ENCODE results near the gene GNAI2.

GNAI2 gene

DNA sequence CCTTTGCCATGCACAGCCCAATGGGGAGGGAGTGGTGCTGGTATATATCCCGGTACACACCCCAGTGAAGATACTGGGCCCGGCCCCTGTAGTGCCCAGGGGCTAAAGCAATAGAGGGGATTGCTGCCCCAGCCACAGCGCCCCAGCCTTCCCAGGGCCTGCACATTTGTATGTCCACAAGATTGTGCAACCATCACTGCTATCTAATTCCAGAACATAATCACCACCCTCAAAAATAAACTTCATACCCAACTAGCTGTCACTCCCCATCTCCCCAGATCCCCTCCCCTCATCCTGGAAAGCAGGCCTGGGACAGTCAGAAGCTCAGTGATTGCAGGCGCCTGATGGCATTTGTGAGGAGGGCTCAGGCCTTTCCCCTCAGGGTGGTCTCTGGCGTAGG is 13.5 kb downstream of the GNAI2 start:
- TF ChIP-seq EZH2phosphoT487 (IDR thresholded peaks at IDR 0.05; ENCODE audit: borderline replicate concordance) = no peak
- TF ChIP-seq, protein P1, sequence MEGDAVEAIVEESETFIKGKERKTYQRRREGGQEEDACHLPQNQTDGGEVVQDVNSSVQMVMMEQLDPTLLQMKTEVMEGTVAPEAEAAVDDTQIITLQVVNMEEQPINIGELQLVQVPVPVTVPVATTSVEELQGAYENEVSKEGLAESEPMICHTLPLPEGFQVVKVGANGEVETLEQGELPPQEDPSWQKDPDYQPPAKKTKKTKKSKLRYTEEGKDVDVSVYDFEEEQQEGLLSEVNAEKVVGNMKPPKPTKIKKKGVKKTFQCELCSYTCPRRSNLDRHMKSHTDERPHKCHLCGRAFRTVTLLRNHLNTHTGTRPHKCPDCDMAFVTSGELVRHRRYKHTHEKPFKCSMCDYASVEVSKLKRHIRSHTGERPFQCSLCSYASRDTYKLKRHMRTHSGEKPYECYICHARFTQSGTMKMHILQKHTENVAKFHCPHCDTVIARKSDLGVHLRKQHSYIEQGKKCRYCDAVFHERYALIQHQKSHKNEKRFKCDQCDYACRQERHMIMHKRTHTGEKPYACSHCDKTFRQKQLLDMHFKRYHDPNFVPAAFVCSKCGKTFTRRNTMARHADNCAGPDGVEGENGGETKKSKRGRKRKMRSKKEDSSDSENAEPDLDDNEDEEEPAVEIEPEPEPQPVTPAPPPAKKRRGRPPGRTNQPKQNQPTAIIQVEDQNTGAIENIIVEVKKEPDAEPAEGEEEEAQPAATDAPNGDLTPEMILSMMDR (conservative IDR thresholded peaks at IDR 0.05; ENCODE audit: low read length) = no peak
- Histone ChIP-seq H3K4me3 (ENCODE audit: low read length, poor library complexity, severe bottlenecking) (no peak overlapping the region), H2AFZ (ENCODE audit: low read length) (no peak overlapping the region), H3K9me3 (ENCODE audit: insufficient read depth, low read depth, low read length) (no peaks in the 10 kb centered on the region), H3K36me3 (ENCODE audit: insufficient read depth, low read length) (peaks cover 63% of the 10 kb centered on the region; the same call in 1 of the 2 replicates), H3K9ac (ENCODE audit: low read depth, low read length, poor library complexity, severe bottlenecking) (no peak overlapping the region), H3K9me2 (replicated peaks; ENCODE audit: low read depth, low read length) (no peaks in the 10 kb centered on the region), H3K27me3 (ENCODE audit: insufficient read depth, low read length, poor library complexity, severe bottlenecking) (no peaks in the 10 kb centered on the region), H3K79me2 (ENCODE audit: insufficient read depth, low read length) (peaks cover 90% of the 10 kb centered on the region), H3K4me2 (ENCODE audit: low read depth, low read length, poor library complexity, severe bottlenecking) (no peak overlapping the region), H3F3A (ENCODE audit: low read depth) (no peaks in the 10 kb centered on the region), H4K20me1 (ENCODE audit: insufficient read depth, low read length, poor library complexity, severe bottlenecking) (peaks cover 80% of the 10 kb centered on the region), H3K4me1 (ENCODE audit: insufficient read depth, low read length, poor library complexity, severe bottlenecking) (peaks cover 20% of the 10 kb centered on the region)

DNA sequence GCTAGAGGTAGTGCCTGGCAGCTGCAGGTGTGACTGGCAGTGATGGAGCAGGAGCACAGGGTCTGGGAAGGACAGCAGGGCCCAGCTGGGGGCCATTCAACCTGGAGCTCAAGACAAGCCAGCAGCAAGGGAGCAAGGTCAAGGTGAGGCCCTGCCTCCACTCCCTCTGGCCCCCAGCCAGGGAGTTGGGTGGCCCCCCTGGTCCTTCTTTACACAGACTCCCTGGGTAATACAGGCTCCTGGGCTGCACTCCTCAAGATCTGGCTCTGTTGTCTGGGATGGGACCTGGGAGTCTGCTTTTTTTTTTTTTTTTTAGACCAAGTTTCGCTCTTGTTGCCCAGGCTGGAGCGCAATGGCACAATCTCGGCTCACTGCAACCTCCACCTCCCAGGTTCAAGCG is 14.5 kb downstream of the GNAI2 start:
- TF ChIP-seq, protein P1 (conservative IDR thresholded peaks at IDR 0.05; ENCODE audit: low read length) = no peak
- TF ChIP-seq EZH2phosphoT487 (IDR thresholded peaks at IDR 0.05; ENCODE audit: borderline replicate concordance) = no peak
- H3K36me3 ChIP-seq (ENCODE audit: insufficient read depth, low read length) = peaks cover 73% of the 10 kb centered on the region; the same call in 1 of the 2 replicates
- no peaks in the 10 kb centered on the region for H3K9me3 ChIP-seq (ENCODE audit: insufficient read depth, low read depth, low read length)
- no peaks in the 10 kb centered on the region for H3K9me2 ChIP-seq (replicated peaks; ENCODE audit: low read depth, low read length)
- peaks cover 82% of the 10 kb centered on the region for H3K79me2 ChIP-seq (ENCODE audit: insufficient read depth, low read length)
- H3K9ac ChIP-seq (ENCODE audit: low read depth, low read length, poor library complexity, severe bottlenecking) = no peak overlapping the region
- H3K27me3 ChIP-seq (ENCODE audit: insufficient read depth, low read length, poor library complexity, severe bottlenecking) = no peaks in the 10 kb centered on the region
- H3K4me3 ChIP-seq (ENCODE audit: low read length, poor library complexity, severe bottlenecking) = no peak overlapping the region
- no peak overlapping the region for H2AFZ ChIP-seq (ENCODE audit: low read length)
- H3K4me1 ChIP-seq (ENCODE audit: insufficient read depth, low read length, poor library complexity, severe bottlenecking) = peaks cover 16% of the 10 kb centered on the region
- no peak overlapping the region for H3K4me2 ChIP-seq (ENCODE audit: low read depth, low read length, poor library complexity, severe bottlenecking)
- peaks cover 72% of the 10 kb centered on the region for H4K20me1 ChIP-seq (ENCODE audit: insufficient read depth, low read length, poor library complexity, severe bottlenecking)
- H3F3A ChIP-seq (ENCODE audit: low read depth) = no peaks in the 10 kb centered on the region

DNA sequence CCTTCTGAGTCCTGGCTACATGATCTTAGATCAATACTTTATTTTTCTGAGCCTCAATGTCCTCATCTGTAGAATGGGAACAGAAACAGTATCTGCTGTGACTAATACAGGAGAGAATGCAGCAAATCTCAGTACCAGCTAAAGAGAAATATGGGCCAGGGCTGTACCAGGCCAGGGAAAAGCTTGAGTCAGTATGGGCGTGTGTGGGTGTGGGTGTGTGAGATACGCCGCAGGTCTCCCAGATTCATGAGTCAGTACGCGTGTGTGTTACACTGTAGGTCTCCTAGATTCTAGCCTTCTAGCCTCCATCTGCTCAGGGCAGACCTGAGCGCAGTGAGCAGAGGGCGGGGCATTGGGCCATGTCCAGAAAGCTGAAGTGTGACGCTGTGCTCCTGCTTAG is 15.2 kb downstream of the GNAI2 start:
- Histone ChIP-seq H3K9me2 (replicated peaks; ENCODE audit: low read depth, low read length) (no peaks in the 10 kb centered on the region), H3K4me2 (ENCODE audit: low read depth, low read length, poor library complexity, severe bottlenecking) (no peak overlapping the region), H3K27me3 (ENCODE audit: insufficient read depth, low read length, poor library complexity, severe bottlenecking) (no peaks in the 10 kb centered on the region), H3K36me3 (ENCODE audit: insufficient read depth, low read length) (peaks cover 78% of the 10 kb centered on the region; the same call in 1 of the 2 replicates), H3K9me3 (ENCODE audit: insufficient read depth, low read depth, low read length) (no peaks in the 10 kb centered on the region), H3K4me3 (ENCODE audit: low read length, poor library complexity, severe bottlenecking) (no peak overlapping the region), H2AFZ (ENCODE audit: low read length) (no peak overlapping the region), H3K9ac (ENCODE audit: low read depth, low read length, poor library complexity, severe bottlenecking) (no peak overlapping the region), H4K20me1 (ENCODE audit: insufficient read depth, low read length, poor library complexity, severe bottlenecking) (peaks cover 67% of the 10 kb centered on the region), H3F3A (ENCODE audit: low read depth) (no peaks in the 10 kb centered on the region), H3K4me1 (ENCODE audit: insufficient read depth, low read length, poor library complexity, severe bottlenecking) (peaks cover 10% of the 10 kb centered on the region), H3K79me2 (ENCODE audit: insufficient read depth, low read length) (peaks cover 75% of the 10 kb centered on the region)
- TF ChIP-seq, protein P1 (conservative IDR thresholded peaks at IDR 0.05; ENCODE audit: low read length) = no peak
- no peak for TF ChIP-seq EZH2phosphoT487 (IDR thresholded peaks at IDR 0.05; ENCODE audit: borderline replicate concordance)
